ENCODE measurements around the gene SIRPA. TPM values are rescaled to one million over a fixed set of nuclear protein-coding genes. Genes with fewer than 3 reads are reported as not detected.

Gene SIRPA
- total and polyA plus RNA-seq, 2 experiments from 2014 or later, result 93.3 to 101 TPM

GRCh38 chr20:1888796-1889463, 6.3 kb upstream of the SIRPA start:
- Histone ChIP-seq H3F3A (ENCODE audit: insufficient read depth) (peaks cover 10% of the 10 kb centered on the region), H3K9me3 (ENCODE audit: low read depth) (no peaks in the 10 kb centered on the region), H2AFZ (no peak overlapping the region), H3K27ac (no peak overlapping the region), H3K9ac (no peak overlapping the region), H3K36me3 (ENCODE audit: low read depth) (no peaks in the 10 kb centered on the region), H3K27me3 (replicated peaks; ENCODE audit: insufficient read depth) (no peaks in the 10 kb centered on the region), H3K4me2 (ENCODE audit: unreplicated experiment) (no peak overlapping the region), H4K20me1 (ENCODE audit: insufficient read depth) (no peaks in the 10 kb centered on the region), H3K4me1 (ENCODE audit: insufficient read depth) (peaks cover 11% of the 10 kb centered on the region), H3K9me2 (ENCODE audit: insufficient read depth) (no peaks in the 10 kb centered on the region), H3K79me2 (ENCODE audit: insufficient read depth) (peaks cover 20% of the 10 kb centered on the region), H3K4me3 (no peak overlapping the region)
- in situ Hi-C loops (cut with MboI), result no loop called here
- peak; percentile 53 for DNase-seq
- 61 to 66% methylated on average over 7 of the region's 7 CpGs for WGBS, 2 experiments (ENCODE audit: low coverage in 1 of 2, low lambda C conversion rate in 2 of 2, missing lambda C conversion rate in 2 of 2)
- TF ChIP-seq EZH2phosphoT487 (IDR thresholded peaks at IDR 0.05; ENCODE audit: insufficient read depth, low read depth) (no peak), EZH2 (IDR thresholded peaks at IDR 0.05; ENCODE audit: insufficient read depth, poor library complexity, severe bottlenecking) (no peak)

GRCh38 chr20:1890469-1891262, 4.5 kb upstream of the SIRPA start:
- H3K9me3 ChIP-seq (ENCODE audit: low read depth), result no peaks in the 10 kb centered on the region
- H3K27ac ChIP-seq, result no peak overlapping the region
- peaks cover 28% of the 10 kb centered on the region for H3K79me2 ChIP-seq (ENCODE audit: insufficient read depth)
- peaks cover 7% of the 10 kb centered on the region; the same call in 1 of the 2 replicates for H3K4me1 ChIP-seq (ENCODE audit: insufficient read depth)
- no peak overlapping the region for H3K9ac ChIP-seq
- H3K4me3 ChIP-seq, result no peak overlapping the region
- H4K20me1 ChIP-seq (ENCODE audit: insufficient read depth), result no peaks in the 10 kb centered on the region
- H3K36me3 ChIP-seq (ENCODE audit: low read depth), result no peaks in the 10 kb centered on the region
- peaks cover 3% of the 10 kb centered on the region; the same call in 1 of the 2 replicates for H3F3A ChIP-seq (ENCODE audit: insufficient read depth)
- in situ Hi-C loops (cut with MboI), result no loop called here
- H3K4me2 ChIP-seq (ENCODE audit: unreplicated experiment), result no peak overlapping the region
- no peaks in the 10 kb centered on the region for H3K27me3 ChIP-seq (replicated peaks; ENCODE audit: insufficient read depth)
- H2AFZ ChIP-seq, result no peak overlapping the region
- H3K9me2 ChIP-seq (ENCODE audit: insufficient read depth), result no peaks in the 10 kb centered on the region
- TF ChIP-seq EZH2 (IDR thresholded peaks at IDR 0.05; ENCODE audit: insufficient read depth, poor library complexity, severe bottlenecking), result no peak
- TF ChIP-seq EZH2phosphoT487 (IDR thresholded peaks at IDR 0.05; ENCODE audit: insufficient read depth, low read depth), result no peak
- WGBS, 2 experiments (ENCODE audit: low coverage in 1 of 2, low lambda C conversion rate in 2 of 2, missing lambda C conversion rate in 2 of 2), result 68 to 72% methylated on average over 14 of the region's 14 CpGs
- DNase-seq, result no peak

- Histone ChIP-seq H3K4me3 (no peak overlapping the region), H3K36me3 (ENCODE audit: low read depth) (no peaks in the 10 kb centered on the region), H3K9ac (no peak overlapping the region), H4K20me1 (ENCODE audit: insufficient read depth) (no peaks in the 10 kb centered on the region), H3K79me2 (ENCODE audit: insufficient read depth) (peaks cover 36% of the 10 kb centered on the region), H3K9me2 (ENCODE audit: insufficient read depth) (no peaks in the 10 kb centered on the region), H3K9me3 (ENCODE audit: low read depth) (no peaks in the 10 kb centered on the region), H3K27ac (no peak overlapping the region), H3K27me3 (replicated peaks; ENCODE audit: insufficient read depth) (no peaks in the 10 kb centered on the region), H3K4me2 (ENCODE audit: unreplicated experiment) (no peak overlapping the region), H3K4me1 (ENCODE audit: insufficient read depth) (peaks cover 7% of the 10 kb centered on the region; the same call in 1 of the 2 replicates), H2AFZ (no peak overlapping the region), H3F3A (ENCODE audit: insufficient read depth) (peaks cover 3% of the 10 kb centered on the region; the same call in 1 of the 2 replicates)
- TF ChIP-seq EZH2phosphoT487 (IDR thresholded peaks at IDR 0.05; ENCODE audit: insufficient read depth, low read depth), result no peak
- TF ChIP-seq EZH2 (IDR thresholded peaks at IDR 0.05; ENCODE audit: insufficient read depth, poor library complexity, severe bottlenecking), result no peak
- in situ Hi-C loops (cut with MboI), result no loop called here
- no peak for DNase-seq
- WGBS, 2 experiments (ENCODE audit: low coverage in 1 of 2, low lambda C conversion rate in 2 of 2, missing lambda C conversion rate in 2 of 2), result 87 to 88% methylated on average over 17 of the region's 17 CpGs
Observed at GRCh38 chr20:1891263-1892118, 3.7 kb upstream of the SIRPA start.

- Histone ChIP-seq H3K27me3 (replicated peaks; ENCODE audit: insufficient read depth) (no peaks in the 10 kb centered on the region), H4K20me1 (ENCODE audit: insufficient read depth) (no peaks in the 10 kb centered on the region), H3K79me2 (ENCODE audit: insufficient read depth) (peaks cover 42% of the 10 kb centered on the region), H3K4me3 (no peak overlapping the region), H3K9me3 (ENCODE audit: low read depth) (no peaks in the 10 kb centered on the region), H3K27ac (no peak overlapping the region), H3K9me2 (ENCODE audit: insufficient read depth) (no peaks in the 10 kb centered on the region), H3K4me2 (ENCODE audit: unreplicated experiment) (peak overlapping the region; percentile 79), H3K36me3 (ENCODE audit: low read depth) (no peaks in the 10 kb centered on the region), H2AFZ (no peak overlapping the region), H3K9ac (no peak overlapping the region), H3K4me1 (ENCODE audit: insufficient read depth) (peaks cover 11% of the 10 kb centered on the region; the same call in 1 of the 2 replicates), H3F3A (ENCODE audit: insufficient read depth) (peaks cover 6% of the 10 kb centered on the region; the same call in 1 of the 2 replicates)
- 92 to 100% methylated on average over 1 of the region's 1 CpG for WGBS, 2 experiments (ENCODE audit: low coverage in 1 of 2, low lambda C conversion rate in 2 of 2, missing lambda C conversion rate in 2 of 2)
- no peak for TF ChIP-seq EZH2 (IDR thresholded peaks at IDR 0.05; ENCODE audit: insufficient read depth, poor library complexity, severe bottlenecking)
- TF ChIP-seq EZH2phosphoT487 (IDR thresholded peaks at IDR 0.05; ENCODE audit: insufficient read depth, low read depth), result no peak
- DNase-seq, result no peak
- in situ Hi-C loops (cut with MboI), result no loop called here
Observed at GRCh38 chr20:1892119-1892385, 3.2 kb upstream of the SIRPA start.

All from GM23248 (cell line).